ENCODE results near the gene RNF5.

The RNF5 gene

GRCh38 chr6:32151181-32151862, 26.9 kb upstream of the RNF5 start:
- peak overlapping the region; percentile 90 for H3K4me3 ChIP-seq (ENCODE audit: low read depth, low read length)
- CTCF ChIA-PET, result interaction anchor here (0.6 to 2.9 kb wide), 5 partner anchors 18 to 37 kb away, joined by 3 to 27 read pairs (median 4); partner anchors contain the start of genes ATF6B and FKBPL
- DNase-seq (ENCODE audit: low read depth, low spot score), result no peak
- no peak for TF ChIP-seq CTCF (IDR thresholded peaks at IDR 0.05; ENCODE audit: insufficient read depth, low read length, missing control alignments)
- POLR2A ChIA-PET, result interaction anchor here (0.7 to 1.0 kb wide), 3 partner anchors 21 to 1124 kb away, joined by 3 to 4 read pairs (median 3); partner anchors contain the start of genes ATF6B and FKBPL

GRCh38 chr6:32151863-32152768, 26.1 kb upstream of the RNF5 start, which contains the start of gene PRRT1:
TSS of gene PRRT1 (minus strand) at chr6:32151939. CDS start at chr6:32151827, 112 bp downstream.
- ChIA-PET CTCF (interaction anchor here (0.6 to 2.9 kb wide), 9 partner anchors 8 to 44 kb away, joined by 3 to 27 read pairs (median 4); partner anchors contain the start of genes ATF6B and FKBPL), POLR2A (interaction anchor here (0.6 to 1.0 kb wide), 3 partner anchors 12 to 24 kb away, joined by 3 to 4 read pairs (median 3); partner anchors contain the start of genes ATF6B and FKBPL)
- no peak for TF ChIP-seq CTCF (IDR thresholded peaks at IDR 0.05; ENCODE audit: insufficient read depth, low read length, missing control alignments)
- no peak for DNase-seq (ENCODE audit: low read depth, low spot score)
- peak within 1 kb of the TSS; percentile 90 for H3K4me3 ChIP-seq (ENCODE audit: low read depth, low read length)

GRCh38 chr6:32152769-32153563, 25.2 kb upstream of the RNF5 start:
- no peak for TF ChIP-seq CTCF (IDR thresholded peaks at IDR 0.05; ENCODE audit: insufficient read depth, low read length, missing control alignments)
- CTCF ChIA-PET, result interaction anchor here (0.7 to 2.9 kb wide), 8 partner anchors 9 to 43 kb away, joined by 3 to 27 read pairs (median 4); partner anchors contain the start of genes ATF6B and FKBPL
- peak overlapping the region; percentile 90 for H3K4me3 ChIP-seq (ENCODE audit: low read depth, low read length)
- POLR2A ChIA-PET, result interaction anchor here (0.6 kb wide), 1 partner anchor 11 kb away, joined by 3 read pairs; no protein-coding TSS in a partner anchor
- no peak for DNase-seq (ENCODE audit: low read depth, low spot score)

- CTCF ChIA-PET, result interaction anchor here (0.9 to 2.9 kb wide), 10 partner anchors 11 to 107 kb away, joined by 3 to 32 read pairs (median 6); partner anchors contain the start of genes EGFL8 and FKBPL
- peak within 1 kb of the TSS; percentile 90 for H3K4me3 ChIP-seq (ENCODE audit: low read depth, low read length)
- TF ChIP-seq CTCF (IDR thresholded peaks at IDR 0.05; ENCODE audit: insufficient read depth, low read length, missing control alignments), result peak; percentile 14
- peak; percentile 54 for DNase-seq (ENCODE audit: low read depth, low spot score)
- POLR2A ChIA-PET, result no interaction called here
These were observed 24.4 kb upstream of the RNF5 start, which contains the start of gene PPT2 for GRCh38 chr6:32153564-32154513. TSS of gene PPT2 (plus strand) at chr6:32154141. CDS start at chr6:32154595, 454 bp downstream.
